Stimulated activated CD8-positive, alpha-beta memory T cell treated with anti-CD3 and anti-CD28 coated beads, Interleukin-7, amount 100 ng/mL, for 48 hours (primary cell): ENCODE data around the gene ARID2.

Experiments used
- DNase-seq, 2 donors: peaks; one replicate each; pipeline ENCODE4 v3.0.0-alpha.2; 2020; ENCODE audit warnings: low read depth in 1 of 2; ENCODE audit errors: extremely low read depth in 1 of 2

Gene ARID2, protein sequence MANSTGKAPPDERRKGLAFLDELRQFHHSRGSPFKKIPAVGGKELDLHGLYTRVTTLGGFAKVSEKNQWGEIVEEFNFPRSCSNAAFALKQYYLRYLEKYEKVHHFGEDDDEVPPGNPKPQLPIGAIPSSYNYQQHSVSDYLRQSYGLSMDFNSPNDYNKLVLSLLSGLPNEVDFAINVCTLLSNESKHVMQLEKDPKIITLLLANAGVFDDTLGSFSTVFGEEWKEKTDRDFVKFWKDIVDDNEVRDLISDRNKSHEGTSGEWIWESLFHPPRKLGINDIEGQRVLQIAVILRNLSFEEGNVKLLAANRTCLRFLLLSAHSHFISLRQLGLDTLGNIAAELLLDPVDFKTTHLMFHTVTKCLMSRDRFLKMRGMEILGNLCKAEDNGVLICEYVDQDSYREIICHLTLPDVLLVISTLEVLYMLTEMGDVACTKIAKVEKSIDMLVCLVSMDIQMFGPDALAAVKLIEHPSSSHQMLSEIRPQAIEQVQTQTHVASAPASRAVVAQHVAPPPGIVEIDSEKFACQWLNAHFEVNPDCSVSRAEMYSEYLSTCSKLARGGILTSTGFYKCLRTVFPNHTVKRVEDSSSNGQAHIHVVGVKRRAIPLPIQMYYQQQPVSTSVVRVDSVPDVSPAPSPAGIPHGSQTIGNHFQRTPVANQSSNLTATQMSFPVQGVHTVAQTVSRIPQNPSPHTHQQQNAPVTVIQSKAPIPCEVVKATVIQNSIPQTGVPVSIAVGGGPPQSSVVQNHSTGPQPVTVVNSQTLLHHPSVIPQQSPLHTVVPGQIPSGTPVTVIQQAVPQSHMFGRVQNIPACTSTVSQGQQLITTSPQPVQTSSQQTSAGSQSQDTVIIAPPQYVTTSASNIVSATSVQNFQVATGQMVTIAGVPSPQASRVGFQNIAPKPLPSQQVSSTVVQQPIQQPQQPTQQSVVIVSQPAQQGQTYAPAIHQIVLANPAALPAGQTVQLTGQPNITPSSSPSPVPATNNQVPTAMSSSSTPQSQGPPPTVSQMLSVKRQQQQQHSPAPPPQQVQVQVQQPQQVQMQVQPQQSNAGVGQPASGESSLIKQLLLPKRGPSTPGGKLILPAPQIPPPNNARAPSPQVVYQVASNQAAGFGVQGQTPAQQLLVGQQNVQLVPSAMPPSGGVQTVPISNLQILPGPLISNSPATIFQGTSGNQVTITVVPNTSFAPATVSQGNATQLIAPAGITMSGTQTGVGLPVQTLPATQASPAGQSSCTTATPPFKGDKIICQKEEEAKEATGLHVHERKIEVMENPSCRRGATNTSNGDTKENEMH (N-terminal part only)

DNA sequence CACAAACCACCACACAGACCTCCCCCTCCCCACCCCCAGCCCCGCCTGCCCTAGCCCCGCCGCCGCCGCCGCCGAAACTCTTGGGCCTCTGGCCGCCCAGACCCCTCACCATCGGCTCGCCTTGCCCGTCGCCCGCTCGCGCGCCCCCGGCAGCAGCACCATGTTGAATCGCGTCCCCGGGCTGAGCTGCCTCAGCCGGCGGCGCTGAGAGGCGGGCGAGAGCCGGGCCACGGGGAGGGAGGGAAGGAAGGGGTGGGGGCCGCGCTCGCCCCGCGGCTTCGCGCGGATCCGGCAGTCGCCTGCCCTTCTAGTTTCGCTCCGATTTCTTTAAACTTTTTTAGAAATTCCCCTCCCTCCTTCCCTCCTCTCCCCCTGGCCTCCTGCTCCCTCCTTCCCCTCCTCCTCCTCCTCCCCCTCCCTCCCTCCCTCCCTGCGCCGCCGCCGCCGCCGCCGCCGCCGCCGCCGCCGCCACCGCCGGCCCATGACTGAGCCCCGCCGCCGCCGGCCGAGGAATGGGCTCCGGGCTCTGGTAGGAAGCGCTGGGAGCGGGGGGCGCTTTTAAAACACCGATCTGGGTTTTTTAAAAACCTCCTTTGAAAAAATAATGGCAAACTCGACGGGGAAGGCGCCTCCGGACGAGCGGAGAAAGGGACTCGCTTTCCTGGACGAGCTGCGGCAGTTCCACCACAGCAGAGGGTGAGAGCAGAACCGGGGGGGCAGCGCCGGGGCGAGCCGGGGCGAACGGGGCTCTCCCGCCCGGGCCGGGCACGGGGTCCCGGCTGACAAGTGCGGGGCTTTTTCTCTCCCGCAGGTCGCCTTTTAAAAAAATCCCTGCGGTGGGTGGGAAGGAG, at the start of gene ARID2:
ARID2 (plus strand) TSS at position 474 of the 851 bp plus-strand sequence; CDS start at position 605, 131 bp downstream.
- DNase-seq: peak; percentile 38 to 45

- no peak for DNase-seq
Observed at GRCh38 chr12:45680362-45680761, 49.1 kb upstream of the ARID2 start.

- DNase-seq: no peak
Observed at GRCh38 chr12:45681465-45681864, 48.0 kb upstream of the ARID2 start.

- DNase-seq: no peak
Observed at GRCh38 chr12:45685680-45686079, 43.8 kb upstream of the ARID2 start.

- no peak for DNase-seq
Observed at GRCh38 chr12:45687081-45688015, 42.2 kb upstream of the ARID2 start.

- DNase-seq: no peak
Observed at GRCh38 chr12:45688183-45688582, 41.3 kb upstream of the ARID2 start.

DNA sequence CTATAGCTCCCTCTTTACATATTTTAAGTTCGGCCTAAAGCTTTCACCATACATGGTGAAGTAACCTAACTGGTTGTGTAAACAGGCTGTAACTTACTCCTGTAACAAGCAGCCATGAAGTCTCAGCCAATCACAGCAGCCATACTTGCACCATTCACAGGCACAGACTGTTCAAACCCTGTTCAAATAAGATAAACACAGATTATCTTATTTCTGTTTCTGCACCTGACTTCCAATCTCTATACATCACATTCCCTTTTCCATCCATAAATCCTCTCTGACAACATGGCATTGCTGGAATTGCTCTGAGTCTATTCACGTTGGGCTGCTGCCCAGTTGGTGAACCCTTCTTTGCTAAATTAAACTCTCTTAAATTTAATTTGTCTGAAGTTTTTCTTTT, 34.5 kb upstream of the ARID2 start:
- DNase-seq: no peak

GRCh38 chr12:45695606-45696005, 33.9 kb upstream of the ARID2 start:
- no peak for DNase-seq

- DNase-seq: no peak
Observed at GRCh38 chr12:45696049-45696448, 33.5 kb upstream of the ARID2 start.

GRCh38 chr12:45697371-45697770, 32.1 kb upstream of the ARID2 start:
- DNase-seq: no peak

- DNase-seq: no peak
Observed at GRCh38 chr12:45701296-45701695, 28.2 kb upstream of the ARID2 start.

DNA sequence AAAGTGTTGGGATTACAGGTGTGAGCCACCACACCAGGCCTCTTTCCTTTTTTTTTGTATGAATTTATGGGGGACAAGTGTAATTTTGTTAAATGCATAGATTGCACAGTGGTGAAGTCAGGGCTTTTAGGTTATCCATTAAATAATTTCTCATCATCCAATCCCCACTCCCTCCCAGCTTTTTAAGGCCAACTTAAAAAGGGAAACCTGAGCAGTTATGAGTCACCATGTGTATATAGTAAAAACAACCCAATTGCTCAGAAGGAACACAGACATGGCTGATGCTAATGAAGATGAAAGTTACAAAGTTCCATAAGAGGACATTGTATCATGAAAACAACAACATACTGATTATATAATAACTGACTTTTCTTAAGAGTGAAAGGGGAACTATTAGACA, 25.6 kb upstream of the ARID2 start:
- no peak for DNase-seq

GRCh38 chr12:45704968-45705367, 24.5 kb upstream of the ARID2 start:
- DNase-seq: no peak

- DNase-seq: no peak
Observed at GRCh38 chr12:45705404-45705803, 24.1 kb upstream of the ARID2 start.

DNA sequence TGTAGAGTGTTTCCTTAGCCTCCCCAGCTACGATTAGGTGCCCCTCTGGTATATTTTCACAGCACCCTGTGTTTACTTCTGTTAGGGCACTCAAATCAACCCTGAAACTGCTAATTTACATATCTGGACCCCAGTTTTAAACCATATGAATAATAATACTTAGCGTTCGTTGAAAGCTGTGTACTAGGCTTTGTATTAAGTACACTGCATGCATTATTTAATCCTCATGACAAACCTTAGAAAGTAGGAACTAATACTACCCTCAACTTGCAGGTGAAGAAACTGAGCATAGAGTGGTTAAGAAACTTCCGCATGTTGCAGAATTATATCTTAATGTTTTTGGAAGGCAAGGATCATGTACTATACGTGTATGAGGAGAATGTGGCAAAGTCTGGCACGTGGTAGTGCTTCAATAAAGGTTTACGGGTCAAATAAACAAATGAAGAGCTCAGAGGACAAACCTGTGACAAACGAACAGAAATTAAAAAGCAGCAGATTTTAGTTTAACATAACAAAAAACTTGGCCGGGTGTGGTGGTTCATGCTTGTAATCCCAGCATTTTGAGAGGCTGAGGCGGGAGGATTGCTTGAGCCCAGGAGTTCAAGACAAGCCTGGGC, 22.2 kb upstream of the ARID2 start:
- DNase-seq: no peak

DNA sequence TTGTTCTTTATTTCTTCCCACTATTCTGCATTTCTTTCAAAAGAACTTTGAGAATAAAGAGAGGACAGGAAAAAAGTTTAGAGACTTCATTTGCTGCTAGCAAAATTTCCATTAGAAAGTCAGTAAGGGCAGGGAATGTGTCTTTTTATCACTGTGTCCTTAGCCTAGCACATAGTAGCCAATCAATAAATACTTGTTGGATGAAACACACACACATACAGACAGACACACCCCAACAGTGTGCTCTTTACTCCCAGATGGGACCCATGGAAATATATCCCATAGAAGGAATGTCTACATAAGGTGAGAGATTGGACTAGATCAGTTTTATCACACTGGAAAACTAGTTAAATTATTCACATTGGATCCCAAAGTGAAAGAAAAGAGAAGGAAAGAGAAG, 21.1 kb upstream of the ARID2 start:
- no peak for DNase-seq

DNA sequence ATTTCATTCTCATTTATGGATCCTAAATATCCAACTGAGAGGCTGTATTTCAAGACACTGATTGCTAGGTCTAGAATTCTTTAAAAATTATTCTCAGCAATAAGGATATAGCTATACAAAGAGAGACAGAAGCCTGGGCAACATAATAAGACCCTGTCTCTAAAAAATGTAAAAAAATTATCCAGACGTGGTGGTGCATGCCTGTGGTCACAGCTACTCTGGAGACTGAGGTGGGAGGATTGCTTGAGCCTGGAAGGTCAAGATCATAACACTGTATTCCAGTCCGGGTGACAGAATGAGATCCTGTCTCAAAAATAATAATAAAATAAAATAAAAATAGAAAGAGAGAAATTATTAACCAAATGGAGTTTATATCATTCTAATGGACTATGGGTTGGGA, 20.6 kb upstream of the ARID2 start:
- no peak for DNase-seq

DNA sequence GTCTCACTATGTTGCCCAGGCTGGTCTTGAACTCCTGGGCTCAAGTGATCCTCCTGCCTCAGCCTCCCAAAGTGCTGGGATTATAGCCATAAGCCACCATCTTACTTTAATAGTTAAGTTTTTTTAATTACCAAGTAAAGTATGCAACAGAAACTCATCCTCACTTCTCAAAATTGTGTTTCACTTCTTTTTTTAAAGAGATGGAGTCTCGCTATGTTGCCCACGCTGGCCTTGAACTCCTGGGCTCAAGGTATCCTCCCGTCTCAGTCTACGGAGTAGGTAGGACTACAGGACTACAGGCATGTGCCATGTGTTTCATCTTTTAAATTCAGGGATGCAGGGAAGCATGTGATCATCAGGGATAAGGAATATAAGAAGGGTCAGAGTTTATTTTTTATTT, 17.2 kb upstream of the ARID2 start:
- DNase-seq: no peak

- no peak for DNase-seq
Observed at GRCh38 chr12:45713078-45713477, 16.4 kb upstream of the ARID2 start.
